HL-60 (cell line): Measurements from ENCODE around the gene NKD2.

Experiments
- DNase-seq, 2 experiments: peaks; one replicate each; pipeline ENCODE4 v3.0.0-alpha.2; 2010 to 2020; ENCODE audit warnings: low read depth in 1 of 2, low spot score in 1 of 2
- H3K27ac ChIP-seq: fragments of 250-450 bp; sonication (Bioruptor Pico); replicated peaks from 2 replicates; pipeline ENCODE4 v1.5.1; 2020; ENCODE audit warnings: mild to moderate bottlenecking, moderate library complexity
- H3K27me3 ChIP-seq: fragments of 250-450 bp; sonication (Bioruptor Pico); 2 replicates; pipeline ENCODE4 v1.5.1; 2021; ENCODE audit warnings: mild to moderate bottlenecking, moderate library complexity; ENCODE audit not compliant: insufficient read depth, poor library complexity, severe bottlenecking
- H3K4me3 ChIP-seq: replicated peaks from 2 replicates; pipeline ENCODE4 v1.5.1; 2011; ENCODE audit warnings: mild to moderate bottlenecking, control low read depth, low read length; ENCODE audit not compliant: insufficient read depth
- GABPA ChIP-seq: IDR thresholded peaks from 2 replicates; pipeline ENCODE4 v1.6.1; 2012; ENCODE audit warnings: low read depth
- POLR2AphosphoS5 ChIP-seq: IDR thresholded peaks from 2 replicates; pipeline ENCODE4 v1.6.1; 2012; ENCODE audit warnings: low read depth
- SPI1 ChIP-seq: IDR thresholded peaks from 2 replicates; pipeline ENCODE4 v1.6.1; 2012; ENCODE audit warnings: low read depth, mild to moderate bottlenecking, borderline replicate concordance
- TF ChIP-seq, protein P1 (sequence below): IDR thresholded peaks from 2 replicates; pipeline ENCODE4 v1.6.1; 2012; ENCODE audit warnings: low read depth; ENCODE audit not compliant: insufficient replicate concordance
- TF ChIP-seq, protein P2 (sequence below): IDR thresholded peaks from one replicate; pipeline ENCODE4 v1.5.1; 2011; ENCODE audit warnings: low read length, control low read depth, inconsistent platforms; ENCODE audit not compliant: insufficient read depth

NKD2 gene

DNA sequence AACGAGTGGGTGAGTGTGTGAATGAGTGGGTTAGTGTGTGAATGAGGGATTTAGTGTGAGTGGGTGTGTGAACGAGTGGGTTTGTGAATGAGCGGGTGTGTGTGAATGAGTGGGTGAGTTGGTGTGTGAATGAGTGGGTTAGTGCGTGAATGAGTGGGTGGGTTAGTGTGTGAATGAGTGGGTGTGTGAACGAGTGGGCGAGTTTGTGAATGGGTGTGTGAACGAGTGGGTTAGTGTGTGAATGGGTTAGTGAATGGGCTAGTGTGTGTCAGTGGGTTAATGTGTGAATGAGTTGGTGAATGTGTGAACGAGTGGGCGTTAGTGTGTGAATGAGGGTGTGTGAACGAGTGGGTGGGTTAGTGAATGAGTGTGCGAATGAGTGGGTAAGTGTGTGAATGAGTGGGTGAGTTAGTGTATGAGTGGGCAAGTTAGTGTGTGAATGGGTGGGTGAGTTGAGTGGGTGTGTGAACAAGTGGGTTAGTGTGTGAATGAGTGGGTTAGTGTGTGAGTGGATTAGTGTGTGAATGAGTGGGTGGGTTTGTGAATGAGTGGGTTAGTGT is 39.6 kb downstream of the NKD2 start:
- no peak overlapping the region for H3K4me3 ChIP-seq
- H3K27ac ChIP-seq, result no peak overlapping the region
- no peak for DNase-seq
- no peaks in the 10 kb centered on the region for H3K27me3 ChIP-seq
- no peak for TF ChIP-seq POLR2AphosphoS5

DNA sequence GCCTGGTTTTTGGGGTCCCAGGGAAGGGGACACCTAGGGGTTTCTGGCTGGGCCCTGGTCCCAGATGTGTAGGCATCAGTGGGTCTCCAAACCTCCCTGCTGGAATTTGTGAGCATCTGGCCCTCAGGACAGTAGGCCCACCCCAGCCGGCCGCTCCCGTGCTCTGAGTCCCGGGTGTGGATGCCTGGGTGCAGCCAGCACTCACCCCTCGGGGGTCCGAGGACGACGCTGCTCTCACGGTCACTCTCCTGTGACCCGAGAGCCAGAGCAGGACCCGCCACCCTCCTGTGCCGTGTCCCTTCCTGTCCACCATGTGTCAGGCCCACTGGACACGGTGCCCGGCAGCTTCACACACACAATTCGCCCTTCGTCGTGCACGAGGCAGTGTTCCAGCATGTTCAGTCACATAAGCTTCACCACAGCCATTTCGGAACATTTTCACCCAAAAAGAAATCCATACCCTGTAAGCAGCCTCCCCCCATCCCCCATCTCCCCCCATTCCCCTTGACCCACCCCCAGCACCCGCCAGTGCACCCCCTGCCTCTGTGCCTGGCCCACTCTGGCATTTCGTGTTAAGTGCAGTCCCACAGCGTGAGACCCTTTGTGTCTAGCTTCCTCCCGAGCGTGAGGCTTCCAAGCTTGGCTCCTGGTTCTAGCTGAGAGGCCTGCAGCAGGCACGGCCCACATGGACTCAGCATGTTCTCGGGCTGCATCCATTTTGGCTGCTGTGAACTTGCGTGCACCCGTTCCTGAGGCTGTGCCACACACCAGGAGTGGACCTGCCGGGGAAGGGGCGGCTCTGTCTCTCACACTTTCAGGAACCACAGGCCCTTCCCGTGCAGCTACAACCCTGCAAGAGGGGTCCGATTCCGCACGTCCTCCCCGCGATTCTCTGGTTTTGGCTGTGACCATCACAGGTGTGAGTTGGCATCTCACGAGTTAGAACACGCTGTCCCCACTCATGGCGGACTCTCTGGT is 40.5 kb downstream of the NKD2 start:
- H3K4me3 ChIP-seq, result no peak overlapping the region
- DNase-seq, result no peak
- TF ChIP-seq, protein P1, sequence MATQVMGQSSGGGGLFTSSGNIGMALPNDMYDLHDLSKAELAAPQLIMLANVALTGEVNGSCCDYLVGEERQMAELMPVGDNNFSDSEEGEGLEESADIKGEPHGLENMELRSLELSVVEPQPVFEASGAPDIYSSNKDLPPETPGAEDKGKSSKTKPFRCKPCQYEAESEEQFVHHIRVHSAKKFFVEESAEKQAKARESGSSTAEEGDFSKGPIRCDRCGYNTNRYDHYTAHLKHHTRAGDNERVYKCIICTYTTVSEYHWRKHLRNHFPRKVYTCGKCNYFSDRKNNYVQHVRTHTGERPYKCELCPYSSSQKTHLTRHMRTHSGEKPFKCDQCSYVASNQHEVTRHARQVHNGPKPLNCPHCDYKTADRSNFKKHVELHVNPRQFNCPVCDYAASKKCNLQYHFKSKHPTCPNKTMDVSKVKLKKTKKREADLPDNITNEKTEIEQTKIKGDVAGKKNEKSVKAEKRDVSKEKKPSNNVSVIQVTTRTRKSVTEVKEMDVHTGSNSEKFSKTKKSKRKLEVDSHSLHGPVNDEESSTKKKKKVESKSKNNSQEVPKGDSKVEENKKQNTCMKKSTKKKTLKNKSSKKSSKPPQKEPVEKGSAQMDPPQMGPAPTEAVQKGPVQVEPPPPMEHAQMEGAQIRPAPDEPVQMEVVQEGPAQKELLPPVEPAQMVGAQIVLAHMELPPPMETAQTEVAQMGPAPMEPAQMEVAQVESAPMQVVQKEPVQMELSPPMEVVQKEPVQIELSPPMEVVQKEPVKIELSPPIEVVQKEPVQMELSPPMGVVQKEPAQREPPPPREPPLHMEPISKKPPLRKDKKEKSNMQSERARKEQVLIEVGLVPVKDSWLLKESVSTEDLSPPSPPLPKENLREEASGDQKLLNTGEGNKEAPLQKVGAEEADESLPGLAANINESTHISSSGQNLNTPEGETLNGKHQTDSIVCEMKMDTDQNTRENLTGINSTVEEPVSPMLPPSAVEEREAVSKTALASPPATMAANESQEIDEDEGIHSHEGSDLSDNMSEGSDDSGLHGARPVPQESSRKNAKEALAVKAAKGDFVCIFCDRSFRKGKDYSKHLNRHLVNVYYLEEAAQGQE, result no peak
- TF ChIP-seq SPI1, result no peak
- no peak for TF ChIP-seq POLR2AphosphoS5
- no peak for TF ChIP-seq GABPA
- TF ChIP-seq, protein P2, sequence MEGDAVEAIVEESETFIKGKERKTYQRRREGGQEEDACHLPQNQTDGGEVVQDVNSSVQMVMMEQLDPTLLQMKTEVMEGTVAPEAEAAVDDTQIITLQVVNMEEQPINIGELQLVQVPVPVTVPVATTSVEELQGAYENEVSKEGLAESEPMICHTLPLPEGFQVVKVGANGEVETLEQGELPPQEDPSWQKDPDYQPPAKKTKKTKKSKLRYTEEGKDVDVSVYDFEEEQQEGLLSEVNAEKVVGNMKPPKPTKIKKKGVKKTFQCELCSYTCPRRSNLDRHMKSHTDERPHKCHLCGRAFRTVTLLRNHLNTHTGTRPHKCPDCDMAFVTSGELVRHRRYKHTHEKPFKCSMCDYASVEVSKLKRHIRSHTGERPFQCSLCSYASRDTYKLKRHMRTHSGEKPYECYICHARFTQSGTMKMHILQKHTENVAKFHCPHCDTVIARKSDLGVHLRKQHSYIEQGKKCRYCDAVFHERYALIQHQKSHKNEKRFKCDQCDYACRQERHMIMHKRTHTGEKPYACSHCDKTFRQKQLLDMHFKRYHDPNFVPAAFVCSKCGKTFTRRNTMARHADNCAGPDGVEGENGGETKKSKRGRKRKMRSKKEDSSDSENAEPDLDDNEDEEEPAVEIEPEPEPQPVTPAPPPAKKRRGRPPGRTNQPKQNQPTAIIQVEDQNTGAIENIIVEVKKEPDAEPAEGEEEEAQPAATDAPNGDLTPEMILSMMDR, result no peak
- H3K27ac ChIP-seq, result no peak overlapping the region
- no peaks in the 10 kb centered on the region for H3K27me3 ChIP-seq

DNA sequence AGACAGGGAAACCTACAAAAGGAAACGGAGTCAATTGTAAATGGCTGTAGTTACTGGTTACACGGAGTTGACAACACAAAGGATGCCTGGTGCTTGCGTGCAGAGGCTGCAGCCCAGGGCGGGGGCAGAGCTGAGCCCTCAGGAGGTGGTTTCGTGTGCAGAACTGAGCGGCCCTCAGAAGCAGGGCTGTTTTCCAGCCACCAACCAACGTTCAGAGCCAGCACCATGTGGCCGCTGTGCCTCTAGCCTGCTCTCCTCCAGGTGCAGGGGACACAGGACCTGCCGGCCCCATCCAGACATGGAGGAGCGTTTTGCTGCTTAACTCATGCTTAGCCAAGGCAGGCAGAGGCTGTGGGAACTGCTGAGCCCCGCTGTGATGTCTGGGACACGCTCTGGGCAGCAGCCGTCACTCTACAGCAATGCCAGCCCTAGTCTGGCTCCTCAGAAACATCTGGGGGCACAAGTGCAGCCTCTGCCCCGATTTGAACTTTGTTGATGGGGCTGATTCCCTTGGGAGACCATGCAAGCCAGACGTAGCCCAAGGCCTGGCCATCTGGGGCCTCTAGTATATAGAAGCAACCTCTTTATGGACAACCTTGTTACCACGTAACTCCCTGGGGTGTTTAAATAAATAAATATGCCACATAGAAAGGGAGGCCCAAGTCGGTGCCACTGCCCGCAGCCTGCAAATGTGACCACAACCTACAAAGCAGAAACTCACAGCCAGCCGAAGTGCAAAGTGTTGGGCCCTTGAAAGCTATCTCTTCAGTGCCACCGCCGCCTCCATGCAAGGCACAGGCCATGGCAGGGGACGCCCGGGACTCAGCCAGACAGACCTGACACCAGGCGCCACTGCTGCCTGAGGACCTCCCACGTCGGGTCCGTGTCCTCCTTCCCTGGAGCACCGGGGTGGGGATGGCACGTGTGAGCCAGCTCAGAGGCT is 42.1 kb downstream of the NKD2 start:
- no peak for DNase-seq
- TF ChIP-seq SPI1, result no peak
- no peak for TF ChIP-seq POLR2AphosphoS5
- TF ChIP-seq GABPA, result no peak
- TF ChIP-seq, protein P2, result no peak
- TF ChIP-seq, protein P1, result no peak
- H3K27me3 ChIP-seq, result no peaks in the 10 kb centered on the region
- H3K4me3 ChIP-seq, result no peak overlapping the region
- H3K27ac ChIP-seq, result no peak overlapping the region

DNA sequence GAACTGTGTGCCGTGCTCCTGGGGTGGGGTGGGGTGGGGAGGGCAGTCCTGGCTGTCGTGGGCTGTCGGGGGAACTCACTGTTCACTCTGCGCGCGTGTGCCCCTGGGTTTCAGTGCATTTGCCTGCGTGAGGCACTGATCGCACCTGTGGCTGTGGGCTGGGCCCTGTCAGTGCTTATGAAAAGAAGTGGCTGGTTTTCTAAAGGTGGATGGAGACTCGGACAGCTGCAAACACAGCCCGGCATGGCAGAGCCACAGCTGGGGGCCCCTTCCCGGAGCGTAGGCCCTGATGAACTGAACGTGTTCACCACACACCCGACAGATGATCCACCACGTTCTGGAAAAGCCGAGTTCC is 42.7 kb downstream of the NKD2 start:
- Histone ChIP-seq H3K27ac (no peak overlapping the region), H3K27me3 (no peaks in the 10 kb centered on the region), H3K4me3 (no peak overlapping the region)
- TF ChIP-seq, protein P1, result no peak
- TF ChIP-seq POLR2AphosphoS5 (no peak), GABPA (no peak), SPI1 (no peak)
- TF ChIP-seq, protein P2, result no peak
- DNase-seq, result no peak
